Measurements from ENCODE around the gene TMEM156. TPM values are rescaled to one million over a fixed set of nuclear protein-coding genes. Genes with fewer than 3 reads are reported as not detected.
"Not testable (repeated sequence)": the region's sequence is repeated elsewhere in the genome, so short reads cannot be mapped to it uniquely, and the experiment has no call there.

The TMEM156 gene
- polyA plus RNA-seq, 1 of the 3 experiments (the other 2 are of a cell fraction): 0.13 TPM

GRCh38 chr4:38989487-38989886, 42.7 kb downstream of the TMEM156 start:
- peak; percentile 42 for TF ChIP-seq FOSL2 (IDR thresholded peaks at IDR 0.05; ENCODE audit: borderline replicate concordance, low read depth)
- TF ChIP-seq CHD2 (IDR thresholded peaks at IDR 0.05; ENCODE audit: low read length, partially characterized antibody): no peak
- H3K79me2 ChIP-seq (ENCODE audit: insufficient read depth): no peaks in the 10 kb centered on the region
- H2AFZ ChIP-seq (ENCODE audit: low read depth): peak overlapping the region; percentile 23; the same call in 1 of the 2 replicates
- no peak overlapping the region for H3K4me3 ChIP-seq (ENCODE audit: low read depth in 2 of 2, low read length in 1 of 2)
- H3K4me1 ChIP-seq (ENCODE audit: control insufficient read depth in 1 of 2, insufficient read depth in 2 of 2, low read depth in 1 of 2, low read length in 1 of 2): peaks cover 0 to 4% of the 10 kb centered on the region in 2 experiments; a peak in 1 of 4 replicates
- H3K4me2 ChIP-seq: no peak overlapping the region
- ChIA-PET CTCF (interaction anchor here (1.1 to 1.4 kb wide), 2 partner anchors 87 to 145 kb away, joined by 3 read pairs; no protein-coding TSS in a partner anchor), POLR2A (no interaction called here)
- H4K20me1 ChIP-seq (ENCODE audit: insufficient read depth): no peaks in the 10 kb centered on the region
- no peaks in the 10 kb centered on the region for H3K9me3 ChIP-seq
- H3K9me2 ChIP-seq: no peaks in the 10 kb centered on the region
- DNase-seq: no peak
- H3K9ac ChIP-seq: no peak overlapping the region
- H3K27me3 ChIP-seq (ENCODE audit: insufficient read depth): no peaks in the 10 kb centered on the region
- H3F3A ChIP-seq (replicated peaks; ENCODE audit: insufficient read depth): no peaks in the 10 kb centered on the region
- 91% methylated on average over 6 of the region's 6 CpGs for WGBS (ENCODE audit: low lambda C conversion rate)
- no peak overlapping the region for H3K27ac ChIP-seq (ENCODE audit: low read depth in 2 of 2, low read length in 1 of 2)
- H3K36me3 ChIP-seq (replicated peaks in 1 of 2; ENCODE audit: control insufficient read depth in 1 of 2, insufficient read depth in 2 of 2, low read length in 1 of 2): no peaks in the 10 kb centered on the region

- H3K4me3 ChIP-seq (ENCODE audit: low read depth in 2 of 2, low read length in 1 of 2); H3K27ac ChIP-seq (ENCODE audit: low read depth in 2 of 2, low read length in 1 of 2); H2AFZ ChIP-seq (ENCODE audit: low read depth); H3K9ac ChIP-seq; H3K27me3 ChIP-seq (ENCODE audit: insufficient read depth); H3F3A ChIP-seq (replicated peaks; ENCODE audit: insufficient read depth); H3K36me3 ChIP-seq (replicated peaks in 1 of 2; ENCODE audit: control insufficient read depth in 1 of 2, insufficient read depth in 2 of 2, low read length in 1 of 2); DNase-seq; H3K4me1 ChIP-seq (ENCODE audit: control insufficient read depth in 1 of 2, insufficient read depth in 2 of 2, low read depth in 1 of 2, low read length in 1 of 2); H3K79me2 ChIP-seq (ENCODE audit: insufficient read depth); H4K20me1 ChIP-seq (ENCODE audit: insufficient read depth); H3K9me3 ChIP-seq; H3K4me2 ChIP-seq; H3K9me2 ChIP-seq; POLR2A ChIA-PET: not testable (repeated sequence)
- WGBS (ENCODE audit: low lambda C conversion rate): 81% methylated on average over 6 of the region's 9 CpGs
- CTCF ChIA-PET: interaction anchor here (1.4 to 2.1 kb wide), 3 partner anchors 85 to 147 kb away, joined by 3 to 9 read pairs (median 4); no protein-coding TSS in a partner anchor
These were observed 43.9 kb downstream of the TMEM156 start for GRCh38 chr4:38988353-38988752.

- peaks cover 6 to 8% of the 10 kb centered on the region in 2 experiments; a peak in 3 of 4 replicates for H3K4me1 ChIP-seq (ENCODE audit: control insufficient read depth in 1 of 2, insufficient read depth in 2 of 2, low read depth in 1 of 2, low read length in 1 of 2)
- CTCF ChIA-PET: interaction anchor here (0.9 to 2.1 kb wide), 3 partner anchors 10 to 148 kb away, joined by 3 to 9 read pairs (median 4); no protein-coding TSS in a partner anchor
- H3K27me3 ChIP-seq (ENCODE audit: insufficient read depth): no peaks in the 10 kb centered on the region
- no peaks in the 10 kb centered on the region for H3F3A ChIP-seq (replicated peaks; ENCODE audit: insufficient read depth)
- no peak overlapping the region for H3K4me3 ChIP-seq (ENCODE audit: low read depth in 2 of 2, low read length in 1 of 2)
- POLR2A ChIA-PET: no interaction called here
- H3K9me2 ChIP-seq: no peaks in the 10 kb centered on the region
- H3K9me3 ChIP-seq: no peaks in the 10 kb centered on the region
- H3K79me2 ChIP-seq (ENCODE audit: insufficient read depth): no peaks in the 10 kb centered on the region
- no peak overlapping the region for H3K27ac ChIP-seq (ENCODE audit: low read depth in 2 of 2, low read length in 1 of 2)
- H3K9ac ChIP-seq: no peak overlapping the region
- no peak for TF ChIP-seq MXI1 (IDR thresholded peaks at IDR 0.05; ENCODE audit: low read depth, low read length)
- no peak for DNase-seq
- no peak overlapping the region for H2AFZ ChIP-seq (ENCODE audit: low read depth)
- no peaks in the 10 kb centered on the region for H4K20me1 ChIP-seq (ENCODE audit: insufficient read depth)
- H3K4me2 ChIP-seq: no peak overlapping the region
- no peaks in the 10 kb centered on the region for H3K36me3 ChIP-seq (replicated peaks in 1 of 2; ENCODE audit: control insufficient read depth in 1 of 2, insufficient read depth in 2 of 2, low read length in 1 of 2)
These were observed 44.7 kb downstream of the TMEM156 start for GRCh38 chr4:38987491-38987890.

GRCh38 chr4:38985410-38986100, 46.7 kb downstream of the TMEM156 start:
- no peak for TF ChIP-seq USF2 (IDR thresholded peaks at IDR 0.05; ENCODE audit: borderline replicate concordance, low read depth, low read length)
- TF ChIP-seq REST (IDR thresholded peaks at IDR 0.05; ENCODE audit: low read depth, low read length): no peak
- TF ChIP-seq RXRA (IDR thresholded peaks at IDR 0.05; ENCODE audit: borderline replicate concordance, low read depth): no peak
- no peak for TF ChIP-seq RAD21 (IDR thresholded peaks at IDR 0.05; ENCODE audit: low read length)
- no peak for TF ChIP-seq TEAD4 (IDR thresholded peaks at IDR 0.05; ENCODE audit: borderline replicate concordance, insufficient read depth)
- no peak for TF ChIP-seq MXI1 (IDR thresholded peaks at IDR 0.05; ENCODE audit: low read depth, low read length)
- no peaks in the 10 kb centered on the region for H3K27me3 ChIP-seq (ENCODE audit: insufficient read depth)
- no peak overlapping the region for H3K4me2 ChIP-seq
- no peaks in the 10 kb centered on the region for H3K9me2 ChIP-seq
- H4K20me1 ChIP-seq (ENCODE audit: insufficient read depth): no peaks in the 10 kb centered on the region
- no peaks in the 10 kb centered on the region for H3K79me2 ChIP-seq (ENCODE audit: insufficient read depth)
- DNase-seq: no peak
- H3K4me3 ChIP-seq (ENCODE audit: low read depth in 2 of 2, low read length in 1 of 2): no peak overlapping the region
- no peaks in the 10 kb centered on the region for H3F3A ChIP-seq (replicated peaks; ENCODE audit: insufficient read depth)
- peaks cover 18 to 20% of the 10 kb centered on the region in 2 experiments; a peak in 3 of 4 replicates for H3K4me1 ChIP-seq (ENCODE audit: control insufficient read depth in 1 of 2, insufficient read depth in 2 of 2, low read depth in 1 of 2, low read length in 1 of 2)
- 91% methylated on average over 10 of the region's 10 CpGs for WGBS (ENCODE audit: low lambda C conversion rate)
- H2AFZ ChIP-seq (ENCODE audit: low read depth): no peak overlapping the region
- H3K9ac ChIP-seq: no peak overlapping the region
- POLR2A ChIA-PET: no interaction called here
- CTCF ChIA-PET: interaction anchor here (0.8 to 1.8 kb wide), 3 partner anchors 24 to 149 kb away, joined by 3 to 7 read pairs (median 3); no protein-coding TSS in a partner anchor
- no peak overlapping the region for H3K27ac ChIP-seq (ENCODE audit: low read depth in 2 of 2, low read length in 1 of 2)
- no peaks in the 10 kb centered on the region for H3K9me3 ChIP-seq
- no peaks in the 10 kb centered on the region for H3K36me3 ChIP-seq (replicated peaks in 1 of 2; ENCODE audit: control insufficient read depth in 1 of 2, insufficient read depth in 2 of 2, low read length in 1 of 2)
